HG02763 (cell line): Measurements from ENCODE around the gene PIGA.
"Not testable (repeated sequence)": the region's sequence is repeated elsewhere in the genome, so short reads cannot be mapped to it uniquely, and the experiment has no call there.

ENCODE experiments used
- ATAC-seq: cut with Tn5 transposase; IDR thresholded peaks from one replicate; pipeline ENCODE4 v1.9.1; 2021; ENCODE audit warnings: mild to moderate bottlenecking, moderate library complexity; ENCODE audit not compliant: unreplicated experiment

Gene PIGA

GRCh38 chrX:15322072-15322471 lies 13.3 kb downstream of the PIGA start:
- no peak for ATAC-seq

- no peak for ATAC-seq
These were observed 13.9 kb downstream of the PIGA start for GRCh38 chrX:15321447-15321846.

- ATAC-seq: no peak
These were observed 15.0 kb downstream of the PIGA start for GRCh38 chrX:15320297-15320696.

GRCh38 chrX:15319075-15319474 lies 16.2 kb downstream of the PIGA start:
- ATAC-seq: no peak

GRCh38 chrX:15315509-15315908 lies 19.8 kb downstream of the PIGA start, which contains the start of gene ASB11:
Gene ASB11 (minus strand): TSS chrX:15315640. CDS start chrX:15315605, 35 bp downstream.
- no peak for ATAC-seq

GRCh38 chrX:15314472-15314871 lies 20.9 kb downstream of the PIGA start:
- ATAC-seq: no peak

- no peak for ATAC-seq
These were observed 24.2 kb downstream of the PIGA start for GRCh38 chrX:15311119-15311518.

- ATAC-seq: no peak
These were observed 25.2 kb downstream of the PIGA start for GRCh38 chrX:15310117-15310516.

GRCh38 chrX:15305899-15306298 lies 29.4 kb downstream of the PIGA start:
- ATAC-seq: not testable (repeated sequence)

GRCh38 chrX:15301924-15302323 lies 33.4 kb downstream of the PIGA start:
- no peak for ATAC-seq

GRCh38 chrX:15299941-15300851 lies 35.1 kb downstream of the PIGA start:
- no peak for ATAC-seq

- ATAC-seq: no peak
These were observed 36.5 kb downstream of the PIGA start for GRCh38 chrX:15298780-15299179.

GRCh38 chrX:15298201-15298600 lies 37.1 kb downstream of the PIGA start:
- no peak for ATAC-seq

GRCh38 chrX:15293451-15293850 lies 41.9 kb downstream of the PIGA start:
- ATAC-seq: no peak

- ATAC-seq: no peak
These were observed 42.5 kb downstream of the PIGA start for GRCh38 chrX:15292861-15293260.

GRCh38 chrX:15277604-15278003 lies 57.7 kb downstream of the PIGA start:
- no peak for ATAC-seq

- ATAC-seq: no peak
These were observed 60.4 kb downstream of the PIGA start for GRCh38 chrX:15274946-15275345.

GRCh38 chrX:15273275-15273674 lies 62.0 kb downstream of the PIGA start:
- ATAC-seq: not testable (repeated sequence)

- ATAC-seq: no peak
These were observed 63.6 kb downstream of the PIGA start for GRCh38 chrX:15271757-15272156.

- peak; percentile 53 for ATAC-seq
These were observed 65.5 kb downstream of the PIGA start, which contains the start of gene ASB9 for GRCh38 chrX:15269618-15270521. Gene ASB9 (minus strand): TSS chrX:15270083. CDS start chrX:15269874, 209 bp downstream.
